IPS-18a (cell line): ENCODE measurements around the gene IFI35.
"Not testable (repeated sequence)": the region's sequence is repeated elsewhere in the genome, so short reads cannot be mapped to it uniquely, and the experiment has no call there.

Experiments
- H3K27ac ChIP-seq: one replicate; pipeline ENCODE4 v1.5.1; 2013; ENCODE audit warnings: low read length
- H3K27me3 ChIP-seq: one replicate; pipeline ENCODE4 v1.6.1; 2013; ENCODE audit warnings: mild to moderate bottlenecking, low read length; ENCODE audit not compliant: control insufficient read depth, insufficient read depth
- H3K36me3 ChIP-seq: one replicate; pipeline ENCODE4 v1.6.1; 2013; ENCODE audit warnings: low read depth, low read length; ENCODE audit not compliant: control insufficient read depth
- H3K4me1 ChIP-seq: one replicate; pipeline ENCODE4 v1.6.1; 2013; ENCODE audit warnings: low read depth, low read length; ENCODE audit not compliant: control insufficient read depth
- H3K4me3 ChIP-seq: one replicate; pipeline ENCODE4 v1.5.1; 2013; ENCODE audit warnings: low read length
- H3K9ac ChIP-seq: one replicate; pipeline ENCODE4 v1.6.1; 2013; ENCODE audit warnings: mild to moderate bottlenecking, low read length, moderate library complexity
- H3K9me3 ChIP-seq: one replicate; pipeline ENCODE4 v1.6.1; 2013; ENCODE audit warnings: low read depth, low read length; ENCODE audit not compliant: control insufficient read depth

Gene IFI35

DNA sequence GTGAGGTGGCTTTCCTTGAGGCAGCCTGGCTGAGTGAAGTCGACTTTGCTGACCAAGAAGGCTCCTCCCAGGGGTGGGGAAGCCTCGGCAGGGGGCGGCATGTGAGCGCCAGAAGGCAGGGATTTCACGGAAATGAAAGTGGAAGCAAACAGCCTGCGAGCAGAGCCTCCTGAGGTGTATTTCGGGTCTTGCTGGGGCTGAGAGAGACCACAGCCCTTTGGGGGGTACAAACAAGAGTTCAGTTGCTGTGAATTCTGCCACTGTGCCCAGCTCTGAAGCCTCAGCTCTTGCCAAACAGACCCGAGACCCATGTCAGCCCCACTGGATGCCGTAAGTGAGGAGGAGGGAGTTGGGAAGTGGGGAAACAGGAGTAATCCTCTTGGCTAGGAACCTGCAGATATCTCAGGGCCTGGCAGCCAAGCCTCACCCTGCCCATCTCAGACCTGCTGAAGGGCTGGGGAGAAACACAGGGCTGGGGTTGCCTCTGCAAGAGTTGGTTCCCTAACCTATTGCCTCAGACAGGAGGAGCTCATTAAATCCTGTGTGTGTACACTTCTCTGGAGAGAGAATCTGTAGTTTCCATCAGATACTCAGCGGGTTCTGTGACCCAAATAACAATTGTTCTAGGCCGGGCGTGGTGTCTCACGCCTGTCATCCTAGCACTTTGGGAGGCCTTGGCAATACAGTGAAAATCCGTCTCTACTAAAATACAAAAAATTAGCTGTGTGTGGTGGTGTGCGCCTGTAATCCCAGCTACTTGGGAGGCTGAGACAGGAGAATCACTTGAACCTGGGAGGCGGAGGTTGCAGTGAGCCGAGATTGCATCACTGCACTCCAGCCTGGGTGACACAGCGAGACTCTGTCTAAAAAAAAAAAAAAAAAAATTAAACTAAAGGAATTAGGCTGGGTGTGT, at the start of gene IFI35:
Gene IFI35 (plus strand): TSS at position 146 of the 913 bp plus-strand sequence. CDS start 164 bp downstream, at position 310.
- Histone ChIP-seq H3K9me3 (no peaks in the 10 kb centered on the region), H3K36me3 (peaks cover 19% of the 10 kb centered on the region), H3K4me1 (peaks cover 4% of the 10 kb centered on the region)

DNA sequence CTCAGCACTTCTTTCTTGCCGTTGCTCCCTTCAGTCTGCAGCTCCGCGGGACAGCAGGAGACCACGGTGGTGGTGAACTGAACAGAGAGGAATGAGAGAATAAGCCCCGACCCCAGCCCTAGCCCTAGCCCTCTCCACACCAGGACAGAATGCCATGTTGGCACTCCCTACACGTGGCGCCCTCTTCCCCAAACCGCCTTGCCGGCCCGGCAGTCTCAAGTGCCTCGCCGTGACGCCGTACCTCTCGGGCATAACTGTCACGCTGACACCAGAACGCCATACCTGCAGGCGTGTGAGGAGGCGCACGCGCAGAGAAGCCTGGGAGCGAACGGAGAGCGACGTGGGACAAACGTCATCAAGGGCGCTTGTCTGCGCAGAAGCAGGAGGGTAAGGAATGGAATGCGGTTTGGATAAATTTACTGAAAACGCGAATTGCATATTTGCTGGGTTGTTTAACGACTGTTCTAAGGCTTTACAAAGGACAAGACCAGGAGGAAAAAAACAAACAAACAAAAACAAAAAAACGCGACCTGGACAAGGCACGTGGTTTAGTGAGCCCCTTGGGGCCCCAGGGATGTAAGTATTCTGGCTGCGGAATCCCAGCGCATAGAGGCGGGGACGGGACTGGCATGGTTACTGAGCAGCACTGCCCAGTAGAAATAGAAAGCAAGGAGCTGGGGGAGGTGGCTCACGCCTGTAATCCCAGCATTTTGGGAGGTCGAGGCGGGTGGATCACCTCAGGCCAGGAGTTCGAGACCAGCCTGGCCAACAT, 42.2 kb upstream of the IFI35 start, which contains the start of gene AARSD1:
Gene AARSD1 (minus strand): TSS at position 294 of the 772 bp plus-strand sequence. CDS start 14 bp downstream, at position 280.
- H3K27ac ChIP-seq, result peak within 1 kb of the TSS; percentile 69
- H3K4me3 ChIP-seq, result peak within 1 kb of the TSS; percentile 81
- H3K9me3 ChIP-seq, result no peaks in the 10 kb centered on the region
- peaks cover 26% of the 10 kb centered on the region for H3K36me3 ChIP-seq
- no peaks in the 10 kb centered on the region for H3K27me3 ChIP-seq
- no peaks in the 10 kb centered on the region for H3K4me1 ChIP-seq
- peak within 1 kb of the TSS; percentile 71 for H3K9ac ChIP-seq

More for the DNA sequence above, at the start of gene IFI35:
- Histone ChIP-seq H3K27ac (peak within 1 kb of the TSS; percentile 5), H3K27me3 (no peaks in the 10 kb centered on the region), H3K9ac (peak within 1 kb of the TSS; percentile 37), H3K4me3 (peak within 1 kb of the TSS; percentile 55)

DNA sequence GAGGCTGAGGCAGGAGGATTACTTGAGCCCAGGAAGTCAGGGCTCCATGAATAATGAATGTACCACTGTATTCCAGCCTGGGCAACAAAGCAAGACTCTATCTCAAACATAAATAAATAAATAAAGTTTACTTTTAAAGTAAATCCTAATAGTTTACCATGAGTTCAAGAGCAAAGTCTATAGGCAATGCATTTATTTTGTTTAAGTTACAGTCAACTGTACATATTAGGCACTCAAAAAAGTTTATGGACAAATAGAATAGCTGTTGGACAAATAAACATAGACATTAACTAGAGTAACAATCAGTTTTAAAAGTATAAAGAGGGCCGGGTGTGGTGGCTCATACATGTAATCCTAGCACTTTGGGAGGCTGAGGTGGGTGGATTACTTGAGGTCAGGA, 38.7 kb upstream of the IFI35 start:
- Histone ChIP-seq H3K27ac (no peak overlapping the region), H3K9me3 (no peaks in the 10 kb centered on the region)

DNA sequence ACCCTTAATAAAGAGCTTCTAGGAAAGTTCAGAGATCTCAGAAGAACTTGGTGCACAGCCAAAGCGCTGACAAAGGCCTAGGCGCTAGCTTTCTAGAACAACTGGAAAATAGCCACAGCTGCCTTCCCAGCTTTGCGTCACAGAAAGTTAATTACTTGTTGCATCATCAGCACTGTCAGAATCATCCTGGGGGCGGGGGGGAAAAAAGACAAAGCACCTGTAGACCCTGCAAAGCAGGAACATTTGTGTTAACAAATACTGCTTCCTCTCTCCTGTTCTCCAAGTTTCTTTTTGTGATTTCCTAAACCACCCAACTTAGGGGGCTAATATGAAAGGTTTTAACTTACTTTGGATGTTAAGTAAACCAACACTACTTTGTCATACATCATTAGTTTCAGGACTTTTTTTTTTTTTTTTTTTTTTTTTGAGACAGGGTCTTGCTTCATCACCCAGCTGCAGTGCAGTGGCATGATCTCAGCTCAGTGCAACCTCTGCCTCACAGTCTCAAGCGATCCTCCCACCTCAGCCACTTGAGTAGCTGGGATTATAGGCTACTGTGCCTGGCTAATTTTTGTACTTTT, 37.5 kb upstream of the IFI35 start:
- no peaks in the 10 kb centered on the region for H3K36me3 ChIP-seq
- H3K27ac ChIP-seq, result no peak overlapping the region
- H3K4me1 ChIP-seq, result no peaks in the 10 kb centered on the region
- no peak overlapping the region for H3K4me3 ChIP-seq
- H3K9me3 ChIP-seq, result no peaks in the 10 kb centered on the region
- H3K9ac ChIP-seq, result no peak overlapping the region
- H3K27me3 ChIP-seq, result no peaks in the 10 kb centered on the region

More for the DNA sequence above, 38.7 kb upstream of the IFI35 start:
- H3K4me3 ChIP-seq, result no peak overlapping the region
- no peaks in the 10 kb centered on the region for H3K36me3 ChIP-seq
- no peaks in the 10 kb centered on the region for H3K4me1 ChIP-seq
- no peaks in the 10 kb centered on the region for H3K27me3 ChIP-seq
- no peak overlapping the region for H3K9ac ChIP-seq

DNA sequence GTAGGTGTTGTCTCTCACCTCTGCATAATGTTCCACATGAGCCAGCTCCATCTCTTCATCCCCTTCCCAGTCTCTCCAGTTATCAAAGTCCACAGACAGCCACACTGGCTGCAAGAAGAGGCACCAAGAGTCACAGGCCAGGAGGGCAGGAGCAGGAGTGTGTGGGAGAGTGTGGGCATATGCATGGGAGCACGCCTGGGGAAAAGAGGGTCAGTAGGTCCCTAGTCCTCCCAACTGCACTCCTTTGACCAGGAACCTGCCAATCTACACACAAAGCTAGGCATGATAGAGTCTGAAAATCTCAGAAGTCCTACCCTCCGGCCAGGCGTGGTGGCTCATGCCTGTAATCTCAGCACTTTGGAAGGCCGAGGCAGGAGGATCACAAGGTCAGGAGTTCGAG, 35.0 kb upstream of the IFI35 start:
- no peak overlapping the region for H3K4me3 ChIP-seq
- no peaks in the 10 kb centered on the region for H3K4me1 ChIP-seq
- no peak overlapping the region for H3K9ac ChIP-seq
- H3K9me3 ChIP-seq, result no peaks in the 10 kb centered on the region
- H3K36me3 ChIP-seq, result no peaks in the 10 kb centered on the region
- H3K27me3 ChIP-seq, result no peaks in the 10 kb centered on the region
- no peak overlapping the region for H3K27ac ChIP-seq

DNA sequence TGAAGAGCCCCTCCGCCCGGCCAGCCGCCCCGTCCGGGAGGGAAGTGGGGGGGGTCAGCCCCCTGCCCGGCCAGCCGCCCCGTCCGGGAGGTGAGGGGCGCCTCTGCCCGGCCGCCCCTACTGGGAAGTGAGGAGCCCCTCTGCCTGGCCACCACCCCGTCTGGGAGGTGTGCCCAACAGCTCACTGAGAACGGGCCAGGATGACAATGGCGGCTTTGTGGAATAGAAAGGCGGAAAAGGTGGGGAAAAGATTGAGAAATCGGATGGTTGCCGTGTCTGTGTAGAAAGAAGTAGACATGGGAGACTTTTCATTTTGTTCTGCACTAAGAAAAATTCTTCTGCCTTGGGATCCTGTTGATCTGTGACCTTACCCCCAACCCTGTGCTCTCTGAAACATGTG, 33.3 kb upstream of the IFI35 start:
- not testable (repeated sequence) for H3K4me3 ChIP-seq, H3K27ac ChIP-seq, H3K9me3 ChIP-seq, H3K36me3 ChIP-seq, H3K9ac ChIP-seq, H3K4me1 ChIP-seq, H3K27me3 ChIP-seq

DNA sequence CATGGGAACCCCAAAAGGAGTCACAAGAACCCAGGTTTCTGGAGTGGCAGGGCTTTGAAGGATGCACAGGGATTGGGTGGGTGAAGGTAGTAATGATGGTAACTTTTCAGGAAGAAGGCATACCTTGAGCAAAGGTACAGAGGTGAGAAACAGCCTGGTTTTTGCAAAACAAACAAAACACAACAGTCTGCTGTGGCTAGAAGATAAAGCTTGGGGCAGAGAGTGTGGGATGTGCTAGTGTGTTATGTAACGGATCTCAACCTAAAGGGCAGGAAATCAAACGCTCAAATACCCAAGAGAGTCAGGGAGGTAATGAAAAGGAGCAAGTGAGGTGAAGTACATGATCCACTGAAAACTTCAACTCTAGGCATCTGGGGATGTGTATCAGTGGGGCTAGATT, 31.3 kb upstream of the IFI35 start:
- Histone ChIP-seq H3K36me3 (no peaks in the 10 kb centered on the region), H3K27me3 (no peaks in the 10 kb centered on the region), H3K9me3 (no peaks in the 10 kb centered on the region), H3K4me3 (no peak overlapping the region), H3K9ac (no peak overlapping the region), H3K4me1 (peaks cover 5% of the 10 kb centered on the region), H3K27ac (no peak overlapping the region)

DNA sequence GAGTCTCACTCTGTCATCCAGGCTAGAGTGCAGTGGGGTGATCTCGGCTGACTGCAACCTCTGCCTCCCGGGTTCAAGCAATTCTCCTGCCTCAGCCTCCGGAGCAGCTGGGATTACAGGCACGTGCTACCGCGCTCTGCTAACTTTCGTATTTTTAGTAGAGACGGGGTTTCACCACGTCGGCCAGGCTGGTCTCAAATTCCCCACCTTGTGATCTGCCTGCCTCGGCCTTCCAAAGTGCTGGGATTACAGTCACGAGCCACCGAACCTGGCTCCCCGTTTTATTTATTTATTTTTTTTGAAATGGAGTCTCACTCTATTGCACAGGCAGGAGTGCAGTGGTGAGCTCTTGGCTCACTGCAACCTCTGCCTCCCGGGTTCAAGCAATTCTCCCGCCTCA, 30.9 kb upstream of the IFI35 start:
- H3K27ac ChIP-seq, H3K9me3 ChIP-seq, H3K27me3 ChIP-seq, H3K9ac ChIP-seq, H3K36me3 ChIP-seq, H3K4me3 ChIP-seq, H3K4me1 ChIP-seq: not testable (repeated sequence)

DNA sequence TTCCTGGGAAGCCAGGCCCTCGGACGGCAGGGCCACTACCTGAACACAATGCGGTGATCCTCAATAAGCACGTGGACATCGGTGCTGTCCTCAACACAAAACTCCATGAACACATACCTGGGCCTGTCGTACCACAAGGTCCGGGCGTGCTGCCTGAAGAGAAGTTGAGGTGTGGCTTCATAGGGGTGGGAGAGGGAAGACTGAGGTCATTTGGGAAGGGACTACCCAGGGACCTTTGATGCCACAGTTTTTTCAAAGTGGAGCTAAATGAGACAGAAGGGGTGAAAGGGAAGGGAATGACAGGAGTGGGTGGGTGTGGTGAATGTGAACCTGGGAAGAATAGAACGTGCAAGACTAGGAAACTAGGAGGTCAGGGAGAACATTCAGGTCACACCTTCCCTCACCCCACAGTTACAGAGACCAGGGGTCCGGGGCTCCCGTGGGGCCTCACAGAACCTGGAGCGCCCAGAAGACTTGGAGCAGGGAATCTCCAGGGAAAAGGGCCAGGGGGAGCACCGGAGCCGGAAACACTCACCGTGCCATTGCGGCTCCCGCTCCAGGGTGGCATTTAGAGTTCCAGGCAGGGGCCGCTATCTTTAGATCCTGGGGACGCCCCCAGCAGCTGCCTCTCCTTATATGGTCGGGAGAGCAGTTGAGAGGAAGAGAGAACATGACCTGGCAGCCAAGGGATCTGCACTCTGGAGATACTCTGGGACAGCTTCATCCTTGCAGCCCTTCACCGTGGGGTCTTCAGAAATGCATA, 26.9 kb upstream of the IFI35 start, which contains the start of gene PTGES3L:
Gene PTGES3L (minus strand): TSS at position 570 of the 763 bp plus-strand sequence. CDS start 27 bp downstream, at position 543.
- H3K27ac ChIP-seq, result peak within 1 kb of the TSS; percentile 93
- peaks cover 3% of the 10 kb centered on the region for H3K36me3 ChIP-seq
- H3K9me3 ChIP-seq, result no peaks in the 10 kb centered on the region
- H3K4me3 ChIP-seq, result peak within 1 kb of the TSS; percentile 95
- H3K4me1 ChIP-seq, result peaks cover 9% of the 10 kb centered on the region
- H3K9ac ChIP-seq, result peak within 1 kb of the TSS; percentile 89
- H3K27me3 ChIP-seq, result no peaks in the 10 kb centered on the region

DNA sequence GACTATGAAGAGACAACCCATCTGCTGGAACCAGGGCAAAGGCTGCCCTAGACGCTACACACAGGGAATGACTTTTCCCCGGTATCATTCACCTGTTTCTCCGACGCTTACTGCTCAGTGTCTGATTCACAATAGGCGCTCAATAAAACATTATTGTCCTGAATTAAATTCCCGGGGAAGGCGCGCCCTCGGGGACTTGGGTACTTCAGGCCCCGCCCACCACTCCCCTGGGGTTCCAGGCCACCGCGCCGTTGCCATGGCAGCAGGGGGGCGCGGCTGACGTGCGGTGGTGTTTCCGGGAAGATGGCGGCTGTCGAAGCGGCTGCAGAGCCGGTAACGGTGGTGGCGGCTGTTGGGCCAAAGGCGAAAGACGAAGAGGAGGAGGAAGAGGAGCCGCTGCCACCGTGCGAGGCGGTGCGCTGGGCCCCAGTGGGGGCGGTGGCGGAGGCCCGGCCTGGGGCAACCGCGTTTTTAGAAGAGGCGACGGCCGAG, 26.3 kb upstream of the IFI35 start, which contains the start of gene RUNDC1:
Gene RUNDC1 (plus strand): TSS at position 292 of the 492 bp plus-strand sequence. CDS start 12 bp downstream, at position 304.
- peak within 1 kb of the TSS; percentile 95 for H3K4me3 ChIP-seq
- H3K9ac ChIP-seq, result peak within 1 kb of the TSS; percentile 89
- peaks cover 9% of the 10 kb centered on the region for H3K36me3 ChIP-seq
- no peaks in the 10 kb centered on the region for H3K9me3 ChIP-seq
- H3K27ac ChIP-seq, result peak within 1 kb of the TSS; percentile 93
- peaks cover 9% of the 10 kb centered on the region for H3K4me1 ChIP-seq
- H3K27me3 ChIP-seq, result no peaks in the 10 kb centered on the region
